ENCODE data around the gene SLX4. TPM values are rescaled to one million over a fixed set of nuclear protein-coding genes. Genes with fewer than 3 reads are reported as not detected.

Gene SLX4
- total RNA-seq, 1 donor from 2014 or later = 12.0 TPM

GRCh38 chr16:3583303-3584038 lies 27.9 kb downstream of the SLX4 start:
- peaks cover 11% of the 10 kb centered on the region for H3K4me1 Mint-ChIP-seq
- no peak overlapping the region for H3K27ac Mint-ChIP-seq
- no peaks in the 10 kb centered on the region for H3K27me3 Mint-ChIP-seq (ENCODE audit: low read depth)
- no peak for TF ChIP-seq CTCF (IDR thresholded peaks at IDR 0.05; ENCODE audit: unreplicated experiment)
- peaks cover 22% of the 10 kb centered on the region for H3K36me3 Mint-ChIP-seq
- H3K4me3 Mint-ChIP-seq = no peak overlapping the region
- DNase-seq (ENCODE audit: low spot score in 2 of 2, unreplicated experiment in 2 of 2) = no peak
- H3K9me3 Mint-ChIP-seq = no peaks in the 10 kb centered on the region

GRCh38 chr16:3582276-3583165 lies 28.9 kb downstream of the SLX4 start:
- Mint-ChIP-seq H3K9me3 (no peaks in the 10 kb centered on the region), H3K4me1 (peaks cover 11% of the 10 kb centered on the region), H3K27ac (no peak overlapping the region), H3K36me3 (peaks cover 15% of the 10 kb centered on the region), H3K4me3 (no peak overlapping the region), H3K27me3 (ENCODE audit: low read depth) (no peaks in the 10 kb centered on the region)
- no peak for DNase-seq (ENCODE audit: low spot score in 2 of 2, unreplicated experiment in 2 of 2)
- no peak for TF ChIP-seq CTCF (IDR thresholded peaks at IDR 0.05; ENCODE audit: unreplicated experiment)

- TF ChIP-seq CTCF (IDR thresholded peaks at IDR 0.05; ENCODE audit: unreplicated experiment) = no peak
- DNase-seq (ENCODE audit: low spot score in 2 of 2, unreplicated experiment in 2 of 2) = no peak
- H3K4me1 Mint-ChIP-seq = peaks cover 11% of the 10 kb centered on the region
- no peaks in the 10 kb centered on the region for H3K27me3 Mint-ChIP-seq (ENCODE audit: low read depth)
- no peak overlapping the region for H3K27ac Mint-ChIP-seq
- peaks cover 12% of the 10 kb centered on the region for H3K36me3 Mint-ChIP-seq
- no peak overlapping the region for H3K4me3 Mint-ChIP-seq
- no peaks in the 10 kb centered on the region for H3K9me3 Mint-ChIP-seq
Observed at GRCh38 chr16:3581392-3581791, 30.0 kb downstream of the SLX4 start.

DNA sequence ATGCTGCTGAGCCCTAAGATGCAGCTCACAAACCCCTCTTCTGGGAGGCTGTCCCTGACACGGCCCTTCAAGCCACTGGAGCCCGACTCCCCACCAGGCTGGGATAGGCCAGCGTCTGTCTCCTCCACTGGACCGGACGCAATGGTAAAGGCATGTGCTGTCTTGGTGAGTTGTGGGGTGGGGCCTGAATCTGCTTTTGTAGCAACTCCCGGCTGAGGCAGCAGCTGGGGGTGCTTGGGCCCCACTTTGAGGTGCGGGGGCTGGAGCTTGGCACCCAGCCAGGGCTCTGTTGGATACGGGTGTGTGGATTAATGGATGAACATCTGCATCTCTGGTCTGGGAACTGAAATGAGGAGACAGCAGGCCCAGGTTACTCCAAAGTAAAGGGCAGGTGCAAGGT lies 30.7 kb downstream of the SLX4 start:
- peak overlapping the region; percentile 74 for H3K27ac Mint-ChIP-seq
- H3K27me3 Mint-ChIP-seq (ENCODE audit: low read depth) = no peaks in the 10 kb centered on the region
- no peaks in the 10 kb centered on the region for H3K9me3 Mint-ChIP-seq
- peaks cover 11% of the 10 kb centered on the region for H3K4me1 Mint-ChIP-seq
- DNase-seq (ENCODE audit: low spot score in 2 of 2, unreplicated experiment in 2 of 2) = no peak
- no peak overlapping the region for H3K4me3 Mint-ChIP-seq
- TF ChIP-seq CTCF (IDR thresholded peaks at IDR 0.05; ENCODE audit: unreplicated experiment) = no peak
- H3K36me3 Mint-ChIP-seq = peaks cover 12% of the 10 kb centered on the region

DNA sequence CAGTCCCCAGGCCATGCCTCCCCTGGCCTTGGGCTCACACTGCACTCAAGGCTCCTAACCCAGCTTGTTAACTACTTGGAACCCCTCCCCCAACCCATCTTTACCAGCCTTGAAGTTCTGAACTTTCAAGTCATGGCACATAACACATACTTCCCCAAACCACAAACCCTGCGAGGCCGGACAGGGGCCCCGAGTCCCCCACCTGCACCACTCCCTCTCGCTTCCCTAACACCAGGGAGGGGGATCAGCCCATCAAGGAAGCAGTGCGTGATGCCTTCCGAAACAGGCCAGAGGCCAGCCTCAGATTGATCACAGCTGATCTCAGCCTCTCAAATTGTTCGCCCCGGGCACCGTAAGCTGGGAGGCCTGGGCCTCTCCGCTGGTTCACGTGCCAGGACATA lies 31.2 kb downstream of the SLX4 start:
- no peak for TF ChIP-seq CTCF (IDR thresholded peaks at IDR 0.05; ENCODE audit: unreplicated experiment)
- Mint-ChIP-seq H3K9me3 (no peaks in the 10 kb centered on the region), H3K4me3 (no peak overlapping the region), H3K36me3 (peaks cover 12% of the 10 kb centered on the region), H3K27me3 (ENCODE audit: low read depth) (no peaks in the 10 kb centered on the region), H3K4me1 (peaks cover 11% of the 10 kb centered on the region), H3K27ac (peak overlapping the region; percentile 74)
- DNase-seq (ENCODE audit: low spot score in 2 of 2, unreplicated experiment in 2 of 2) = no peak

All from mesothelial cell of epicardium (in vitro differentiated cells).